ENCODE measurements around the gene SMARCA4.
"Not testable (repeated sequence)": the region's sequence is repeated elsewhere in the genome, so short reads cannot be mapped to it uniquely, and the experiment has no call there.

Gene SMARCA4

DNA sequence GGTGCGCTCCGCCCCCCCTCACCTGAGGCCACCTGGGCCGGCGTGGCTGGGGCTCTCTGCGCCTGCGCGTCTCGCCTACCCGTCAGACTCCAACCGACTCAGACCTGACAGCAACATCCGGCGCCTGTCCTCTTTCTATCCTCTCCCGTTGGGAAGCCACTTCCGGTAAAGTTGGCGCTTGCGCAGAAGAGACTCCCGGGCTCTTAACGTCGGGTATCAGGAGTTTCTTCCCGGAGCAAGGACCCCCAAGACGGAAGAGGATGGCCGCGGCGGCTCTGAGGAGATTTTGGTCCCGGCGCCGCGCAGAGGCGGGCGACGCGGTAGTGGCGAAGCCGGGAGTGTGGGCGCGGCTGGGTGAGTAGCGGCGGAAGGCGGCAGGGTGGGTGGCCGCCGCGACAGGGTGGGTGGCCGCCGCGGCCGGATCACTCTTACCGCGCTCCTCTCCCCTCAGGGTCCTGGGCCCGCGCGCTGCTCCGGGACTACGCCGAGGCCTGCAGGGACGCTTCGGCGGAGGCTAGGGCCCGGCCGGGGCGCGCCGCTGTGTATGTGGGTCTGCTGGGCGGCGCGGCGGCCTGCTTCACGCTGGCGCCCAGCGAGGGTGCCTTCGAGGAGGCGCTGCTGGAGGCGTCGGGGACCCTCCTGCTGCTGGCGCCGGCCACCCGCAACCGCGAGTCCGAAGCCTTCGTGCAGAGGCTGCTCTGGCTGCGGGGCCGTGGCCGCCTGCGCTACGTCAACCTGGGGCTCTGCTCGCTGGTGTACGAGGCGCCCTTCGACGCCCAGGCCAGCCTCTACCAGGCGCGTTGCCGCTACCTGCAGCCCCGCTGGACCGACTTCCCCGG, 32.0 kb upstream of the SMARCA4 start, which contains the start of the genes TIMM29 and YIPF2:
Gene TIMM29 (plus strand): TSS at position 249 of the 839 bp plus-strand sequence. CDS start 12 bp downstream, at position 261.
Gene YIPF2 (minus strand): TSS at position 77 of the 839 bp plus-strand sequence. CDS start 229 bp downstream, outside the sequence.
- peak; percentile 97 for DNase-seq
- H3K4me1 ChIP-seq = no peaks in the 10 kb centered on the region
- H3K4me3 ChIP-seq (ENCODE audit: low read depth, low read length) = peak within 1 kb of the TSS; percentile 88
- H3K36me3 ChIP-seq = peaks cover 22% of the 10 kb centered on the region
- no peak for TF ChIP-seq CTCF (IDR thresholded peaks at IDR 0.05; ENCODE audit: low read depth, low read length)
- no peaks in the 10 kb centered on the region for H3K27me3 ChIP-seq
- H3K9me3 ChIP-seq = no peaks in the 10 kb centered on the region

DNA sequence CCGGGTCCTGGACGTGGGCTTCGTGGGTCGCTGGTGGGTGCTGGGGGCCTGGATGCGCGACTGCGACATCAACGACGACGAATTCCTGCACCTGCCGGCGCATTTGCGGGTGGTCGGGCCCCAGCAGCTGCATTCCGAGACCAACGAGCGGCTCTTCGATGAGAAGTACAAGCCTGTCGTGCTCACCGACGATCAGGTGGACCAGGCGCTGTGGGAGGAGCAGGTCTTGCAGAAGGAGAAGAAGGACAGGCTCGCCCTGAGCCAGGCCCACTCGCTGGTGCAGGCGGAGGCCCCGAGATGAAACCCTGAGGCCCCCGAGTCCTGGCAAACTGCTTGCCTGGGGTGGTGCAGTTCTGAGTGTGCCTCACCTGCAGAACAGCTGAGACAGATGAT, 31.4 kb upstream of the SMARCA4 start:
- H3K27me3 ChIP-seq = no peaks in the 10 kb centered on the region
- H3K9me3 ChIP-seq = no peaks in the 10 kb centered on the region
- peaks cover 15% of the 10 kb centered on the region for H3K36me3 ChIP-seq
- H3K4me3 ChIP-seq (ENCODE audit: low read depth, low read length) = peak overlapping the region; percentile 88
- TF ChIP-seq CTCF (IDR thresholded peaks at IDR 0.05; ENCODE audit: low read depth, low read length) = no peak
- no peak for DNase-seq
- H3K4me1 ChIP-seq = no peaks in the 10 kb centered on the region

DNA sequence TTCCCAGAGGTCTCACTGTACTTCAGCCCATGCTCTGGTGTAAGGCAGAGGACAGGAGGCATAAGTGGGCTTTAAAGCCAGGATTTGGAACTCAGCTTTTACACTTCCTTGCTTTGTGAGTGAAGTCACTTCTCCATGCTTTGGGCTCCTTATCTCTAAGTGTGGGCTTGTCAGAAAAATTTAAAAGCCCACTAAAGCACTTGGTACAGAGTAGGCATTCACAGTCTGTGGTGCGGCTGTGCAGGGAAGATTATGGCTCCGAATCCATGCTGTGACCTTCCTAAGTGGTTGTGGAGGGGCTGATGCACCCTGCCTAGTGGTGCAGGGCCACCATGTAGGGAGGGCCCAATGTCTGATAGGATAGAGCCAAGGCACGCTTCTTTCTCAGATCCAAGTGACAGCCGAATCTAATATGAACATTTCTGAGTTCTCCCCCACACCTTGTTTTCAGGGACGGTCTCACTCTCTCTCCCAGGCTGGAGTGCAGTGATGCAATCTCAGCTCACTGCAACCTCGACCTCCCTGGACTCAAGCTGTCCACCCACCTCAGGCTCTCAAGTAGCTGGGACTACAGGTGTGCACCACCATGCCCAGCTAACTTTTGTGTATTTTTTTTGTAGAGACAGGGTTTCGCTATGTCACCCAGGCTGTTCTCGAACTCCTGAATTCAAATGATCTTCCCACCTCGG, 25.3 kb upstream of the SMARCA4 start:
- no peak overlapping the region for H3K4me3 ChIP-seq (ENCODE audit: low read depth, low read length)
- peaks cover 5% of the 10 kb centered on the region for H3K36me3 ChIP-seq
- H3K9me3 ChIP-seq = no peaks in the 10 kb centered on the region
- no peaks in the 10 kb centered on the region for H3K27me3 ChIP-seq
- no peaks in the 10 kb centered on the region for H3K4me1 ChIP-seq
- no peak for DNase-seq
- no peak for TF ChIP-seq CTCF (IDR thresholded peaks at IDR 0.05; ENCODE audit: low read depth, low read length)

DNA sequence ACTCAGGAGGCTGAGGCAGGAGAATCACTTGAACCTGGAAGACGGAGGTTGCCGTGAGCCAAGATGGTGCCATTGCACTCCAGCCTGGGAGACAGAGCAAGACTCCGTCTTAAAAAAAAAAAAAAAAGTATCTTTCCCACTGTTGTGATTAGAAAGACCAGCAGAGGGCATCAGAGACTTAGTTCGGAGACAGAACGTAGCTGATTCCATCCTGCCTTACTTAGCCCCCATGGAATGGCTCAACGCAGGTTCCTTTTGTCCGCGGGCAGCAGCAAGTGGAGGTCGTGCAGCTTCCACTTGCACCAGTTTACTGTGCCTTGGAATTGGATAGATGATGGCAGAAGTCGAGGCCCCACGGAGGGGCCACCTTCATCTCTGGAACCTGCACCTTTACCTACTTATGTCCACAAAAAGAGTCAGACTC, 24.2 kb upstream of the SMARCA4 start:
- Histone ChIP-seq H3K36me3 (no peaks in the 10 kb centered on the region; the same call in 1 of the 2 replicates), H3K4me3 (ENCODE audit: low read depth, low read length) (peak overlapping the region; percentile 42), H3K27me3 (no peaks in the 10 kb centered on the region), H3K4me1 (no peaks in the 10 kb centered on the region), H3K9me3 (no peaks in the 10 kb centered on the region)
- peak; percentile 77 for TF ChIP-seq CTCF (IDR thresholded peaks at IDR 0.05; ENCODE audit: low read depth, low read length)
- DNase-seq = peak; percentile 80

GRCh38 chr19:10941649-10942048, 19.2 kb upstream of the SMARCA4 start:
- not testable (repeated sequence) for H3K27me3 ChIP-seq, DNase-seq, H3K4me1 ChIP-seq, H3K9me3 ChIP-seq, H3K36me3 ChIP-seq
- H3K4me3 ChIP-seq (ENCODE audit: low read depth, low read length) = peak overlapping the region; percentile 45

DNA sequence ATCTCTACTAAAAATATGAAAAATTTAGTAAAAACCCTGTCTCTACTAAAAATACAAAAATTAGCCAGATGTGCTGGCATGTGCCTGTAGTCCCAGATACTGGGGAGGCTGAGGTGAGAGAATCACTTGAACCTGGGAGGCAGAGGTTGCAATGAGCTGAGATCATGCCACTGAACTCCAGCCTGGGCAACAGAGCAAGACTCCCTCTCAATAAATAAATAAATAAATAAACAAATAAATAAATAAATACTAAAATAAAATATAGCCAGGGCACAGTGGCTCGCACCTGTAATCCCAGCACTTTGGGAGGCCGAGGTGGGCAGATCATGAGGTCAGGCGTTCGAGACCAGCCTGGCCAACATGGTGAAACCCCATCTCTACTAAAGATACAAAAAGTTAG, 17.4 kb upstream of the SMARCA4 start:
- not testable (repeated sequence) for DNase-seq; H3K4me3 ChIP-seq (ENCODE audit: low read depth, low read length); H3K27me3 ChIP-seq; H3K36me3 ChIP-seq; H3K4me1 ChIP-seq; H3K9me3 ChIP-seq

DNA sequence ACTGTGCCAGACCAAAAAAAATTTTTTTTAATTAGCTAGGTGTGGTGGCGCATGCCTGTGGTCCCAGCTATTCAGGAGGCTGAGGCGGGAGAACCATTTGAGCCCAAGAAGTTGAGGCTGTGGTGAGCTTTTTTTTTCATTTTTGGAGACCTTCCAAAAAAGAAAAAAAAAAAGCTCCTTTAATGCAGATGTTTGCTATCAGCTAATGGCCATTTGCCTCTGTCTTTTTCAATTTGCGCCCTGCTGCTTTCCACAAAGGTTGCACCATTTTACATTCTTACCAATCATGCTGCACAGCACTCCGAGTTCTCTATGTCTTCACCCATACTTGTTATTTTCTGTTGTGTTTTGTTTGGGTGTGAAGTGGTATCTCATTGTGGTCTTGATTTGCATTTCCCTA, 15.6 kb upstream of the SMARCA4 start:
- Histone ChIP-seq H3K9me3 (no peaks in the 10 kb centered on the region), H3K4me1 (peaks cover 5% of the 10 kb centered on the region), H3K27me3 (no peaks in the 10 kb centered on the region), H3K36me3 (no peaks in the 10 kb centered on the region), H3K4me3 (ENCODE audit: low read depth, low read length) (no peak overlapping the region)
- DNase-seq = no peak
- TF ChIP-seq CTCF (IDR thresholded peaks at IDR 0.05; ENCODE audit: low read depth, low read length) = no peak

All from BE2C (cell line).